GM03348 (cell line): ENCODE measurements around the gene EIPR1.

Experiments used
- DNase-seq: peaks from one replicate; pipeline ENCODE4 v3.0.0; 2012; ENCODE audit warnings: low spot score

The EIPR1 gene

GRCh38 chr2:3303583-3304406 is 73.8 kb downstream of the EIPR1 start:
- DNase-seq = peak; percentile 96

- DNase-seq = no peak
Measured at GRCh38 chr2:3302751-3303582, 74.7 kb downstream of the EIPR1 start.

GRCh38 chr2:3302421-3302750 is 75.2 kb downstream of the EIPR1 start:
- no peak for DNase-seq

DNA sequence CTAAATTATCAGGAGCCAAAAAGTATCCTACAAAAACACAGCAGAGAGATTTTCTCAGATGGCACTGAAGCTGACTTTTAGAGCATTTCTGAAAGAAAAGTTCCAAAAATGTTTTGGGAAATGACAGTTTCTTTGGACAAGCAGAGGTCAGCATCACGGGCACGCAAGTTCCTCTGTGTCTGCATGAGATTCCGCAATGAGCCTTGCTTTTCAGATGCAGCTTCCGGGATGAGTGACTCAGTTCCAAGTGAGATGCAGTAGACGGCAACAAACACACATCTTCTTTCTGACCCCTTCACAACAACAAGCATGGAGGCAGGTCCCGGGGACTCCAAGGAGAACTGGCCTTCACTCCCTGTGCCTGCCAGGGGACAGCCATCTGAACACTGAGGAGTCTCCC is 76.6 kb downstream of the EIPR1 start:
- DNase-seq = no peak

DNA sequence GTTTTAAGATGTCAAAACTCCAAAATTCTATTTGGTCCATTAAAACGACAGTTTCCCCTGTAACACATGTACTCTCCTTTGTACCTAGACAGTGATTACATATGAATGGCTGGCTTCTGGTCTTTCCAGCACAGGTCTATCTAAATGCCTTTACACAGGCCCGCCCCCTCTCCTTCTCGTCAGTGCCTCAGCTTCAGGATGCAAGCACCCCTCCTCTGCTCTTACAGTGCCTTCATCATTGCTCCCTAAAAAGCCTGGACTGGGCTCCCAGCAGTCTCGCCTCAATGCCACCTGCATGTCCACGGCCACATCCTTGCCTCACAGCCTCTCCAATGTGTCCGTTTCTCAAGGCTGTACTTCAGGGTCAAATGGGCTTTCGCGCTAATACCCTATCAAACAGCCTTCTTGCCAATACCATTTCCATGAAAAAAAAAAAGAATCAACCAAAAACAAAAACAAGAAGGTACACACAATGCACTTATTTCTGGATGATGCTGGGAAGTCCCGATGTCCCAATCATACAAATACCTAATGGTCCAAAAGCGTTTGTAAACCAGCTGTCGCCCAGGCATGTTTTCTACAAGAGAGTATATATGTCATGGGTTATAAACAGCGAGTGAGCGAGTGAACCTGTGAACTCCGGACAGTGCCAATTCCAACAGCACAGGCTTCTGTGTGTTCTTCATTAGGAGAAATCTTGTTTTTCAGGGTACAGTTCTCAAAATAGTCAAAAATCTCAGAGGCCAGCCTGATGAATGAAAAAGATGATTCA is 77.2 kb downstream of the EIPR1 start:
- no peak for DNase-seq

DNA sequence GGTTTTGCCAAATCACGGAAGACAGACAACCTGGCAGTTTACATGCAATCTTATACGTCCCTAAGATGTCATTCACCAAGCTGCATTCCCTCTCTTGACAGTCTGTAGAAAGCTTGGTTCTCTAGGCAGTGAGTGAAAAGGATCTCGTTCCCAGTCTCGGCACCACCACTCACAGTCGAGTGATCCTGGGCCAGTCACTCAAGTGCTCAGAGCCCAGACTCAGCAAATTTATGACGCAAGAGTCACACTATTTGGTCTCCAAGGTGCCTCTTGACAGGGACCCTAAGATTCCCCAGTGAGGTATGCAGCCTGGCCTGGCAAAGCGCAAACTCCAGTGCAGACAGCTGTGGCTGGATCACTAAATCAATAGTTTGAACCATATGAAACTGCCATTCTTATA is 77.9 kb downstream of the EIPR1 start:
- no peak for DNase-seq

- no peak for DNase-seq
Measured at GRCh38 chr2:3299130-3299529, 78.5 kb downstream of the EIPR1 start.

GRCh38 chr2:3298191-3298590 is 79.4 kb downstream of the EIPR1 start:
- DNase-seq = no peak

DNA sequence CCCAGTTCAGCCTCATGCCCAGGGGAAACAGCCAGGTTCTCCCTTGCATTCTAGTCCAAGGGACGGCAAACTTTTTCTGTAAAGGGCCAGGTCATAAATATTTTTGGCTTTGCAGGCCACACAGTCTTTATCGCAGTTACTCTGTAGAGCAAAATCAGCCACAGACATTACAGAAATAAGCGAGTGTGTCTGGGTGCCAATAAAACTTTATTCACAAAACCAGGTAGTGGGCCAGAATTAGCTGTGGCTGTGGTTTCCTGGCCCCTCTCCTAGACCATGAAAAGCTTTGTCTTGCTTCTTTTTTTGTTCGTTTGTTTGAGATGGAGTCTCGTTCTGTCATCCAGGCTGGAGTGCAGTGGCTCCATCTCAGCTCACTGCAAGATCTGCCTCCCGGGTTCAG is 80.1 kb downstream of the EIPR1 start:
- no peak for DNase-seq

DNA sequence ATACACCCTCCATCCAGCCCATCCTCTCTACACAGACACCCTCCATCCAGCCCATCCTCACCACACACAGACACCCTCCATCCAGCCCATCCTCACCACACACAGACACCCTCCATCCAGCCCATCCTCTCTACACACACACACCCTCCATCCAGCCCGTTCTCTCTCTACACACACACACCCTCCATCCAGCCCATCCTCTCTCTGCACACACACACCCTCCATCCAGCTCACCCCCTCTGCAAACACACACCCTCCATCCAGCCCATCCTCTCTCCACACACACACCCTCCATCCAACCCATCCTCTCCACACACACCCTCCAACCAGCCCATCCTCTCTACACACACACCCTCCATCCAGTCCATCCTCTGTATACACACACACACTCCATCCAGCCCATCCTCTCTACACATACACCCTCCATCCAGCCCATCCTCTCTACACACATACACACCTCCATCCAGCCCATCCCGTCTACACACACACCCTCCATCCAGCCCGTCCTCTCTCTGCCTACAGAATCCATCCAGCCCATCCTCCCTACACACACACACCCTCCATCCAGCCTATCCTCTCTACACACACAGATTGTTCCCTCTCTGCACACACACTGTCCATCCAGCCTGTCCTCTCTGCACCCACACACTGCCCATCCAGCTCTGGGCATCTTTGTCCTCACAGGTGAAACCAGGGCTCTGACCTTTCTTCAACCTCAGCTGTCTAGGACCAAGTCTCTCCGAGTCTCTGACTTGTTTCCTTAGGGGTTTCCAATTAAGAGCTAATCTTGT is 81.2 kb downstream of the EIPR1 start:
- DNase-seq = no peak

GRCh38 chr2:3294493-3294892 is 83.1 kb downstream of the EIPR1 start:
- no peak for DNase-seq

DNA sequence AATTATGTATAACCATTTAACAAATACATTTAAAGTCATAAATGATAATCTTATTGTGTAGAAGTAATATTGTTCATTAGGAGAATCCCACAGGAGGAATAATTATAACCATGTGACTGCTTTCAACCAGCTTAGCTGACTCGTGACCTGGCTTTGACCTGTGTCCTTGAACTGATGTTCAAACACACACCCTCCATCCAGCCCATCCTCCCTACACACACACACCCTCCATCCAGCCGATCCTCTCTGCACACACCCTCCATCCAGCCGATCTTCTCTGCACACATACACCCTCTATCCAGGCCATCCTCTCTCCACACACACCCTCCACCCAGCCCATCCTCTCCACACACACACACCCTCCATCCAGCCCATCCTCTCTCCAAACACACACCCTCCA is 83.5 kb downstream of the EIPR1 start:
- no peak for DNase-seq

DNA sequence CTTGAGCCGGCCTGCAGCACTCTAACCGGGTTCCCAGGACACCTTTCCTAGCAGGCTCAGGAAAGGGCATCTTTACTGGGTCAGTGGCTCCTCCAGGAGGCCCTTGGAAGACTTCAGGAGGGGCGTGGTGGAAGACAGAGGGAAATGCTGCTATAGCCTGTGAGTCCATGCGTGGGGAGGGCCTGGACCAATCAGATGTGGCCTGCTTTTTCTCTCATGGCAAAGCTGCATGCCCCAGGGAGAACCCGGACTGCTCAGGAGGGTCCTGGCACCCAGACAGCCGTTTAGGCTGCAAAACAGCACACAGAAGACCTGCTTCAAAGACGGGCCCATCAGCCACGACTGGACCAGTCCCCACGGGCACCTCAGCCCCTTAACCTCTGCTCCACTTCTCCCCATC is 84.4 kb downstream of the EIPR1 start:
- DNase-seq = no peak

- DNase-seq = no peak
Measured at GRCh38 chr2:3292416-3292815, 85.2 kb downstream of the EIPR1 start.

DNA sequence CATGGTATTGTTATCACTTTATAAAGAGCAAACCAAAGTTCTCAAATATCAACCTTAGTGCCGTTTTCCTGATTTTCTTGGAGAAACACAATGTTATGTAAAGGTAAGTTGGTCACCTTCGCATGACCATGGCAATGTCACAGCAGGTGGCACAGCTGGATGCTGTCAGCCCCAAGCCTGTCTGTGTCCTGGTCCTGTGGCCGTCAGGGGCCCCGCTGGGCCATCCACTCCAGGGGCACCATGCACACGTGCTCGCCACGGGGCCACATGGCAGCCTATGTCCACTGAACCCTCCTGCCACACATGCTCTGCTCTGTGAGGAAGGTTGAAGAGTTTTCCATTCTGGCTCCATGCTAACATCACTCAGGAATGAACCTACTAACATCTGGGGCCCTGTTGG is 85.9 kb downstream of the EIPR1 start:
- no peak for DNase-seq

DNA sequence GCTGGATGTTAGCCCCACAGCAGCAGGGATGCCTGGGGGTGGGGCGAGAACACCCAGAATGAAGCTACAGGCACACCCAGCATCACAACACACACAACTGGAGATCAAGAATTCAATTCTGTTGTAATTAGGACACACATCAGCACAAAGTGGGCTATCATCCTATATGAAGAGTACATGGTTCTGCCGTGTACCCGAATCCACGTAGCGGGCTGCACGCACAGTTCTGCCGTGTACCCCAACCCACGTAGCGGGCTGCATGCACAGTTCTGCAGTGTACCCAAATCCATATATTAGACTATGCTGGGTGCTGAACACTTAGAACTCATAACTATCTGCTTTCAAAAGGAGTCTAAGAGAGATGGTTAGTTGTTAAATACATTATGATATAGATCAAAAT is 86.5 kb downstream of the EIPR1 start:
- no peak for DNase-seq

GRCh38 chr2:3290655-3291054 is 87.0 kb downstream of the EIPR1 start:
- DNase-seq = no peak

DNA sequence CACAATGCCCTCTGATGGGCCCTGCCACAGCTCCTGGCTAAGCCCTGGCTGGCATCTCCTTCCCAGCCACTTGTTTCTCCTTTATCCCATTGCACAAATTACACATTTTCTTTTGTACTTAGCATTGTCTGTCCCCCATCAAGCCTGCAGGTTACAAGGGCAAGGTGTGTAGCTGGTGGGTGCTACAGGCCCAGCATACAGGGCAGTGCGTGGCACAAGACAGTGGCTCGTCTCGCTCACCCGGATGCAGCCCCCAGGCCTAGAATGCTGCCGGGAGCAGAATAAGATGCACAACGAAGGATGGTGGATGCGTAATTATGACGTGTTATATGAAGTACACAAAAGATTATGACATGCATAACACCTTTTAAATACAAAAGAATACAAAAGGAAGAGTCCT is 87.6 kb downstream of the EIPR1 start:
- no peak for DNase-seq

DNA sequence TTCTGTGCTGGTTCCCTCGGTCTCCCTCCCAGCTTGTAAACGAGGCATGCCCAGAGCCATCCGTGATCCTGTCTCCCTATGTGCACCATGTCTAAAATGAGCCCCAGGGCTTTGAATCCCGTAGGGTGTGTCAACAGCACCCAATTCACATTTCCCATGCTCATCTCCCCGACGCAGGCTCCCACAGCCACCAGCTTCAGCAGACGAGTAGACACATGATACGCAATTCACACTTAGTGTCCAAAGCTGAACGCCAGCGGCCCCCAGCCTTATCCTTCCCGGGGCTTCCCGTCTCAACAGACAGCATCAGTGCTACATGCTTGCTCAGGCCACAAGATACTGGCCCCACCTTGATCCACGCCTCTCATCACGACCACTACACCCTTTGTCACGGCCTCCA is 88.1 kb downstream of the EIPR1 start:
- no peak for DNase-seq

DNA sequence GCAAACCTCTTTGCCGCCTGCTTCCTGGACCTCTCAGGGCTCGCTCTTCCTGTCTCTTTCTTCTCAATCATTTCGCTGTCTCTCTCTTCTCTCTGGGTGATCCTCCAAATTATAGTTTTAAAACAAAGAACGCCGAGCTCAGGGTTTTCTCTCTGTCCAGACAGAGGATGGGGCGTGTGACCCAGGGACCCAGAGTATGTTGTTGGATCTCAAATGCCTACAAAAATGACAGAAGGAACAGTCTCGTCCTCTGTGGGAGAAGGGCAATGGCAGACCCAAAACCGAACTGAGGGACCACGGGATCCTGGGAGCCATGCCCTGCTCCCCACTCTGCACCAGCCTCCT is 88.5 kb downstream of the EIPR1 start:
- DNase-seq = no peak

GRCh38 chr2:3288470-3289170 is 89.0 kb downstream of the EIPR1 start:
- DNase-seq = no peak

GRCh38 chr2:3287896-3288295 is 89.7 kb downstream of the EIPR1 start:
- DNase-seq = no peak
